Endothelial cell of umbilical vein (primary cell): ENCODE results near the gene KRT23.

Experiments used
- CTCF ChIP-seq, 2 donors: IDR thresholded peaks; 1 replicate in 1 of 2; 2 replicates in 1 of 2; pipeline ENCODE4 v1.5.1; 2011; ENCODE audit warnings: low read length in 2 of 2, mild to moderate bottlenecking in 2 of 2, moderate library complexity in 2 of 2, control low read depth in 1 of 2, inconsistent platforms in 1 of 2, low read depth in 1 of 2; ENCODE audit not compliant: insufficient read depth in 1 of 2; ENCODE audit errors: extremely low read depth in 1 of 2
- EZH2 ChIP-seq: IDR thresholded peaks from 2 replicates; pipeline ENCODE4 v1.6.1; 2012; ENCODE audit warnings: borderline replicate concordance, low read depth, mild to moderate bottlenecking, moderate library complexity, low read length, inconsistent platforms; ENCODE audit not compliant: severe bottlenecking
- FOS ChIP-seq: IDR thresholded peaks from 2 replicates; pipeline ENCODE4 v1.6.1; 2011; ENCODE audit warnings: mild to moderate bottlenecking, low read length, moderate library complexity, borderline replicate concordance; ENCODE audit not compliant: insufficient read depth
- JUN ChIP-seq: IDR thresholded peaks from 2 replicates; pipeline ENCODE4 v1.6.1; 2011; ENCODE audit warnings: borderline replicate concordance, low read depth; ENCODE audit not compliant: insufficient read length, insufficient read depth
- MYC ChIP-seq: IDR thresholded peaks from one replicate; pipeline ENCODE4 v1.6.1; 2011; ENCODE audit warnings: mild to moderate bottlenecking, low read depth, low read length
- POLR2A ChIP-seq: IDR thresholded peaks from 2 replicates; pipeline ENCODE4 v1.6.1; 2012; ENCODE audit warnings: low read depth, mild to moderate bottlenecking, control low read depth, low read length
- POLR2AphosphoS5 ChIP-seq: IDR thresholded peaks from 2 replicates; pipeline ENCODE4 v1.6.1; 2012; ENCODE audit warnings: low read depth, mild to moderate bottlenecking, control low read depth, low read length, moderate library complexity; ENCODE audit not compliant: insufficient read depth

- TF ChIP-seq EZH2 = no peak
- TF ChIP-seq POLR2A = no peak
- TF ChIP-seq CTCF (IDR thresholded peaks at IDR 0.05; ENCODE audit: extremely low read depth in 1 of 2, insufficient read depth in 1 of 2, low read depth in 1 of 2, low read length in 2 of 2) = no peak
- no peak for TF ChIP-seq MYC
- no peak for TF ChIP-seq JUN
- no peak for TF ChIP-seq FOS
- no peak for TF ChIP-seq POLR2AphosphoS5
Observed at GRCh38 chr17:40986920-40987319, 49.5 kb upstream of the KRT23 start.
